ENCODE measurements around the gene ZSCAN10.

DNA sequence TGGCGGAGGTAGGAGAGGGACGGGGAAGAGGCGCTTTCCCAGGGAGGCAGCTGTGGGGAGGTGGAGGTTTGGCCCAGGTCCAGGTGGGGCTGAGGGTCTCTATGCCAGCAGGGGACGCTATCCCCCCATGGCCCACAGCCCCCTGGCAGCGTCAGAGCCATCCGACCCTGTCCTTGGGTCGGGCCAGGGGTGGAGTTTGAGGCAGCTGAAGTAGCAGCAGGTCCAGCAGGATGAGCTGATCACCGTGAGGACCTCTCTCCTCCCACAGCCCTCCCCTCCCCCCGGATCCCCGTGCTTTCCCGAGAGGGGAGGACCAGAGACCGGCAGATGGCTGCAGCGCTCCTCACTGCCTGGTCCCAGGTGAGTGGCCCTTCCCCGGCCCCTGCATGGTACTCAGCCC lies 16.5 kb upstream of the ZSCAN10 start:
- TF ChIP-seq, protein P1, sequence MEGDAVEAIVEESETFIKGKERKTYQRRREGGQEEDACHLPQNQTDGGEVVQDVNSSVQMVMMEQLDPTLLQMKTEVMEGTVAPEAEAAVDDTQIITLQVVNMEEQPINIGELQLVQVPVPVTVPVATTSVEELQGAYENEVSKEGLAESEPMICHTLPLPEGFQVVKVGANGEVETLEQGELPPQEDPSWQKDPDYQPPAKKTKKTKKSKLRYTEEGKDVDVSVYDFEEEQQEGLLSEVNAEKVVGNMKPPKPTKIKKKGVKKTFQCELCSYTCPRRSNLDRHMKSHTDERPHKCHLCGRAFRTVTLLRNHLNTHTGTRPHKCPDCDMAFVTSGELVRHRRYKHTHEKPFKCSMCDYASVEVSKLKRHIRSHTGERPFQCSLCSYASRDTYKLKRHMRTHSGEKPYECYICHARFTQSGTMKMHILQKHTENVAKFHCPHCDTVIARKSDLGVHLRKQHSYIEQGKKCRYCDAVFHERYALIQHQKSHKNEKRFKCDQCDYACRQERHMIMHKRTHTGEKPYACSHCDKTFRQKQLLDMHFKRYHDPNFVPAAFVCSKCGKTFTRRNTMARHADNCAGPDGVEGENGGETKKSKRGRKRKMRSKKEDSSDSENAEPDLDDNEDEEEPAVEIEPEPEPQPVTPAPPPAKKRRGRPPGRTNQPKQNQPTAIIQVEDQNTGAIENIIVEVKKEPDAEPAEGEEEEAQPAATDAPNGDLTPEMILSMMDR (conservative IDR thresholded peaks at IDR 0.05; ENCODE audit: low read depth, low read length): no peak
- TF ChIP-seq EZH2 (IDR thresholded peaks at IDR 0.05; ENCODE audit: low read length, unreplicated experiment): no peak

All from PC-3 (cell line).